ENCODE measurements around the gene PPT2. TPM values are rescaled to one million over a fixed set of nuclear protein-coding genes. Genes with fewer than 3 reads are reported as not detected.

The PPT2 gene
- total RNA-seq, 6 donors from 2014 or later = 7.0 to 64.8 (median 16.8) TPM

- no peaks in the 10 kb centered on the region for H3K27me3 ChIP-seq
- TF ChIP-seq POLR2A (IDR thresholded peaks at IDR 0.05) (no peak), EP300 (IDR thresholded peaks at IDR 0.05) (no peak), POLR2AphosphoS5 (IDR thresholded peaks at IDR 0.05) (no peak)
- TF ChIP-seq, protein P1, sequence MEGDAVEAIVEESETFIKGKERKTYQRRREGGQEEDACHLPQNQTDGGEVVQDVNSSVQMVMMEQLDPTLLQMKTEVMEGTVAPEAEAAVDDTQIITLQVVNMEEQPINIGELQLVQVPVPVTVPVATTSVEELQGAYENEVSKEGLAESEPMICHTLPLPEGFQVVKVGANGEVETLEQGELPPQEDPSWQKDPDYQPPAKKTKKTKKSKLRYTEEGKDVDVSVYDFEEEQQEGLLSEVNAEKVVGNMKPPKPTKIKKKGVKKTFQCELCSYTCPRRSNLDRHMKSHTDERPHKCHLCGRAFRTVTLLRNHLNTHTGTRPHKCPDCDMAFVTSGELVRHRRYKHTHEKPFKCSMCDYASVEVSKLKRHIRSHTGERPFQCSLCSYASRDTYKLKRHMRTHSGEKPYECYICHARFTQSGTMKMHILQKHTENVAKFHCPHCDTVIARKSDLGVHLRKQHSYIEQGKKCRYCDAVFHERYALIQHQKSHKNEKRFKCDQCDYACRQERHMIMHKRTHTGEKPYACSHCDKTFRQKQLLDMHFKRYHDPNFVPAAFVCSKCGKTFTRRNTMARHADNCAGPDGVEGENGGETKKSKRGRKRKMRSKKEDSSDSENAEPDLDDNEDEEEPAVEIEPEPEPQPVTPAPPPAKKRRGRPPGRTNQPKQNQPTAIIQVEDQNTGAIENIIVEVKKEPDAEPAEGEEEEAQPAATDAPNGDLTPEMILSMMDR (IDR thresholded peaks at IDR 0.05) = no peak
- no peak overlapping the region for H3K27ac ChIP-seq
- DNase-seq (no peak), ATAC-seq (ENCODE audit: low FRiP score in 2 of 2) (no peak)
- H3K4me1 ChIP-seq = peaks cover 10 to 14% (median 13%) of the 10 kb centered on the region in 4 donors
- H3K36me3 ChIP-seq = peaks cover 0 to 63% (median 10%) of the 10 kb centered on the region in 4 donors
- no peak overlapping the region for H3K4me3 ChIP-seq
- no peaks in the 10 kb centered on the region for H3K9me3 ChIP-seq
- 91 to 97% methylated on average over 12 to 13 of the region's 13 CpGs for WGBS, 2 donors
Observed at GRCh38 chr6:32200711-32201475, 47.0 kb downstream of the PPT2 start.

DNA sequence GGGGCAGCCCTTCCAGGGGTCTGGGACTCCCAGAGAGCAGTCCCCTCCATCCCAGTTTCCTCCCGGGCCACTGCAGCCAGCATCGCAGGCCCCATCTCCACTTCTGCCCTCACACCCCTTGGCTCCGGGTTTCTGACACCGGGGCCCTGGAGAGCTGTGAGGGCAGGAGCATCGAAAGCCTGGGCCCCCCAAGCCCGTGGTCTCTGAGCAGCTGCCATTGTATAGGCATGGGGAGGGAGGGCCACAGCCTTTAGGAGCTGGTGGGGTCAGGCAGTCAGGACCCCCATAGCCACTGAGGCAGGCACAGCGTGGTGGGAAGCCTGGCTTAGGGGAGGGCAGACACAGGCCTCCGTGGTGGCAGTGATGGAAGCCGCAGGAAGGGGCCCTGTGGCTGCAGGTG lies 48.2 kb downstream of the PPT2 start:
- Histone ChIP-seq H3K4me1 (peaks cover 3 to 5% (median 4%) of the 10 kb centered on the region in 4 donors), H3K36me3 (peaks cover 0 to 59% (median 10%) of the 10 kb centered on the region in 4 donors), H3K27ac (peak overlapping the region in 1 of 4 donors; percentile 9), H3K27me3 (no peaks in the 10 kb centered on the region), H3K4me3 (no peak overlapping the region), H3K9me3 (no peaks in the 10 kb centered on the region)
- no peak for DNase-seq
- no peak for ATAC-seq (ENCODE audit: low FRiP score in 2 of 2)
- TF ChIP-seq, protein P1 (IDR thresholded peaks at IDR 0.05) = no peak
- TF ChIP-seq EP300 (IDR thresholded peaks at IDR 0.05) = no peak
- no peak for TF ChIP-seq POLR2A (IDR thresholded peaks at IDR 0.05)
- no peak for TF ChIP-seq POLR2AphosphoS5 (IDR thresholded peaks at IDR 0.05)
- WGBS, 2 donors = 86 to 91% methylated on average over 8 to 9 of the region's 9 CpGs

GRCh38 chr6:32203426-32204267 lies 49.7 kb downstream of the PPT2 start:
- Histone ChIP-seq H3K4me1 (no peaks in the 10 kb centered on the region), H3K36me3 (peaks cover 0 to 53% (median 10%) of the 10 kb centered on the region in 4 donors), H3K9me3 (no peaks in the 10 kb centered on the region), H3K4me3 (no peak overlapping the region), H3K27me3 (no peaks in the 10 kb centered on the region), H3K27ac (no peak overlapping the region)
- TF ChIP-seq EP300 (IDR thresholded peaks at IDR 0.05) = no peak
- no peak for TF ChIP-seq POLR2AphosphoS5 (IDR thresholded peaks at IDR 0.05)
- TF ChIP-seq, protein P1 (IDR thresholded peaks at IDR 0.05) = no peak
- TF ChIP-seq POLR2A (IDR thresholded peaks at IDR 0.05) = no peak
- ATAC-seq (ENCODE audit: low FRiP score in 2 of 2) = no peak
- 89 to 95% methylated on average over 9 of the region's 9 CpGs for WGBS, 2 donors
- no peak for DNase-seq

DNA sequence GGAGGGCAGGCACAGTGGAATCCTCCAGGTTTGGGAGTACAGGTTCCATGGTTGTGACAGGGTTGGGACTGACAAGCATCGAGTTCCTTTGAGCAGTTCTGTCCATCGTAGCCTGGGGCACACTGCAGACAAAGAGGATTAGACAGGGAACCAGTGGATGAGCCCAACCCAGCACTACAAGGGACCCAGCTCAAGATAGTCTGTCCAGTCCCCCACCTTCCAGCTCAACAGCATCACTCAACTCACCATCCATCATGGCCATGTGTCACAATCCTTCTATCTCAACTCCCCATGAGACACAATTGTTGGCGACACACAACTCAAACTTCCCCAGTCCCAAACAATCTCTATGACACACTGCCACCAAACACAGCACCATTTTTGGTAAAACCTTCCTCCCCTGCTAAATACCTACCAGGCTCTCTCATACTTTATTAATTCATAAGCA lies 50.4 kb downstream of the PPT2 start:
- Histone ChIP-seq H3K4me3 (no peak overlapping the region), H3K9me3 (no peaks in the 10 kb centered on the region), H3K27ac (no peak overlapping the region), H3K36me3 (peaks cover 0 to 52% (median 10%) of the 10 kb centered on the region in 4 donors), H3K27me3 (no peaks in the 10 kb centered on the region), H3K4me1 (no peaks in the 10 kb centered on the region)
- TF ChIP-seq, protein P1 (IDR thresholded peaks at IDR 0.05) = no peak
- TF ChIP-seq POLR2AphosphoS5 (IDR thresholded peaks at IDR 0.05) = no peak
- no peak for TF ChIP-seq EP300 (IDR thresholded peaks at IDR 0.05)
- no peak for TF ChIP-seq POLR2A (IDR thresholded peaks at IDR 0.05)
- WGBS, 2 donors = 84 to 97% methylated on average over 2 of the region's 3 CpGs
- no peak for ATAC-seq (ENCODE audit: low FRiP score in 2 of 2)
- DNase-seq = no peak
